ENCODE results near the gene SLC25A47. TPM values are rescaled to one million over a fixed set of nuclear protein-coding genes. Genes with fewer than 3 reads are reported as not detected.

SLC25A47 gene
- total RNA-seq, 1 experiment from 2014 or later: 0.13 TPM

DNA sequence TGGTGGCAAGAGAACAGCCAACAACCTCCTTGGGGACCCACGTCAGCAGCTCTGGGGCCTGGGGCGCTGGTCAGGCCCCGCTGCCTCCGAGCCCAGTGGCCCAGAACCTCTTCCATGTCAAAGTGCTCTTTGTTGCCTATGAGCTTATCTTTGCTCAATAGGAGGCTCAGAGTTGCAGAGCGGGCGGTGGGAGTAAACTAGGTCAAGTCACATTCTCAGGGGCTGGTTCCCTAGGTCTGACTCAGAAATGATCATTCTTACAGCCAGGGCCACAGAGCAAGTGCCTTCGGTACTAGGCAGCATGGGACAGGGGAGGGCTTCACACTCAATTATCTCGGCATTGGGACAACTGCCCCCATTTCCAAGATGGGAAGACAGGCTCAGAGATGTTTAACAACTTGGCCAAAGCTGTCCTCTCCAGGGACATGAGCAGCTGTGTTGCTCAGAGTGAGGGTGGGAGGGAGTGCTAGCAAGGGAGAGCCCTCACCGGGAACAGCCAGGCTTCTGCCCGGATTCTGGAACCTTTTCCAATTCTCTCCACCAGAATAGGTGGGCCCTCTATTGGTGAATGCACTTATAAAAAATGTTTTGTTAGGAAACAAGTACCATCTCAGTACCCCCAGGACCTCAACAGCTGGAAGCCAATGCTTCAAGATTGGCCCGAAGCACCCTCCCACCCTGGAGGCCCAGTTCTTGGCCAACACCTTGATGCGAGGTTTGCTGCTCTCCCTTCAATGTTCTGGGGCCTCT lies 28.8 kb upstream of the SLC25A47 start:
- H3K4me2 ChIP-seq (ENCODE audit: insufficient read depth, insufficient read length, low read length): no peak overlapping the region
- H4K20me1 ChIP-seq (ENCODE audit: control insufficient read depth, insufficient read depth, insufficient read length): no peaks in the 10 kb centered on the region
- H2BK12ac ChIP-seq (ENCODE audit: insufficient read length, low read depth, low read length): no peak overlapping the region
- Mint-ChIP-seq H3K27me3 (ENCODE audit: low read depth) (no peaks in the 10 kb centered on the region), H3K27ac (peak overlapping the region; percentile 27 to 83 (median 71); a peak in 3 of 7 replicates), H3K9me3 (no peaks in the 10 kb centered on the region; a peak in 1 of 5 replicates), H3K4me3 (no peak overlapping the region), H3K4me1 (peaks cover 2 to 8% of the 10 kb centered on the region in 2 experiments; a peak in 2 of 4 replicates), H3K36me3 (ENCODE audit: insufficient read depth in 1 of 3, low read depth in 3 of 3) (peaks cover 22 to 69% (median 69%) of the 10 kb centered on the region in 3 experiments; a peak in 6 of 7 replicates)
- TF ChIP-seq, protein P1, sequence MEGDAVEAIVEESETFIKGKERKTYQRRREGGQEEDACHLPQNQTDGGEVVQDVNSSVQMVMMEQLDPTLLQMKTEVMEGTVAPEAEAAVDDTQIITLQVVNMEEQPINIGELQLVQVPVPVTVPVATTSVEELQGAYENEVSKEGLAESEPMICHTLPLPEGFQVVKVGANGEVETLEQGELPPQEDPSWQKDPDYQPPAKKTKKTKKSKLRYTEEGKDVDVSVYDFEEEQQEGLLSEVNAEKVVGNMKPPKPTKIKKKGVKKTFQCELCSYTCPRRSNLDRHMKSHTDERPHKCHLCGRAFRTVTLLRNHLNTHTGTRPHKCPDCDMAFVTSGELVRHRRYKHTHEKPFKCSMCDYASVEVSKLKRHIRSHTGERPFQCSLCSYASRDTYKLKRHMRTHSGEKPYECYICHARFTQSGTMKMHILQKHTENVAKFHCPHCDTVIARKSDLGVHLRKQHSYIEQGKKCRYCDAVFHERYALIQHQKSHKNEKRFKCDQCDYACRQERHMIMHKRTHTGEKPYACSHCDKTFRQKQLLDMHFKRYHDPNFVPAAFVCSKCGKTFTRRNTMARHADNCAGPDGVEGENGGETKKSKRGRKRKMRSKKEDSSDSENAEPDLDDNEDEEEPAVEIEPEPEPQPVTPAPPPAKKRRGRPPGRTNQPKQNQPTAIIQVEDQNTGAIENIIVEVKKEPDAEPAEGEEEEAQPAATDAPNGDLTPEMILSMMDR (conservative IDR thresholded peaks at IDR 0.05): no peak
- no peaks in the 10 kb centered on the region for H3K9me3 ChIP-seq (ENCODE audit: control insufficient read depth, low read depth, low read length)
- no peaks in the 10 kb centered on the region for H3K4me1 ChIP-seq (ENCODE audit: insufficient read depth, low read length)
- no peak overlapping the region for H3K18ac ChIP-seq (ENCODE audit: insufficient read length, low read depth, low read length)
- H3K79me2 ChIP-seq (ENCODE audit: insufficient read depth, low read length): no peaks in the 10 kb centered on the region
- no peak overlapping the region for H3T11ph ChIP-seq (ENCODE audit: low read length)
- no peak for DNase-seq
- H3K4ac ChIP-seq (ENCODE audit: low read depth, low read length): no peak overlapping the region
- H2BK5ac ChIP-seq (ENCODE audit: insufficient read length, low read length): no peak overlapping the region
- no peak overlapping the region for H3K56ac ChIP-seq (ENCODE audit: insufficient read length, low read depth, low read length)
- H3K14ac ChIP-seq (ENCODE audit: insufficient read depth, low read length): no peak overlapping the region
- H4K5ac ChIP-seq (ENCODE audit: insufficient read length, low read depth, low read length): no peak overlapping the region
- no peak overlapping the region for H2BK15ac ChIP-seq (ENCODE audit: low read depth, low read length)
- H2BK120ac ChIP-seq (ENCODE audit: low read depth, low read length, poor library complexity, severe bottlenecking): no peak overlapping the region
- no CpG with 5 or more reads among the region's 12 CpGs for WGBS (ENCODE audit: extremely low coverage, insufficient read length, low lambda C conversion rate)
- no peak overlapping the region for H4K91ac ChIP-seq (ENCODE audit: insufficient read length, low read depth, low read length)
- no peak overlapping the region for H2AFZ ChIP-seq (ENCODE audit: low read length)
- no peaks in the 10 kb centered on the region for H3K23me2 ChIP-seq (ENCODE audit: insufficient read length, low read depth, low read length, poor library complexity, severe bottlenecking)
- no peaks in the 10 kb centered on the region for H3K27me3 ChIP-seq (ENCODE audit: insufficient read depth, low read length)
- H3K27ac ChIP-seq (ENCODE audit: insufficient read length, low read depth, low read length): no peak overlapping the region
- peaks cover 5% of the 10 kb centered on the region for H3K79me1 ChIP-seq (ENCODE audit: insufficient read depth, low read depth, low read length, poor library complexity, severe bottlenecking)
- H3K9ac ChIP-seq (ENCODE audit: extremely low read depth, insufficient read length, low read length): no peak overlapping the region
- H2AK5ac ChIP-seq (ENCODE audit: insufficient read length, low read length): no peak overlapping the region
- H4K8ac ChIP-seq (replicated peaks; ENCODE audit: insufficient read length, low read depth, low read length): no peak overlapping the region
- no peak overlapping the region for H3K23ac ChIP-seq (ENCODE audit: insufficient read length, low read depth, low read length)
- H2BK20ac ChIP-seq (ENCODE audit: low read depth, low read length, poor library complexity, severe bottlenecking): no peak overlapping the region
